GM21423 (cell line): ENCODE data around the gene USP10.

Source experiments
- ATAC-seq: cut with Tn5 transposase; IDR thresholded peaks from one replicate; pipeline ENCODE4 v1.9.1; 2021; ENCODE audit warnings: mild to moderate bottlenecking, moderate library complexity; ENCODE audit not compliant: unreplicated experiment

Gene USP10

GRCh38 chr16:84791088-84791487 lies 91.3 kb downstream of the USP10 start:
- no peak for ATAC-seq

GRCh38 chr16:84791501-84791900 lies 91.7 kb downstream of the USP10 start:
- ATAC-seq, result no peak

DNA sequence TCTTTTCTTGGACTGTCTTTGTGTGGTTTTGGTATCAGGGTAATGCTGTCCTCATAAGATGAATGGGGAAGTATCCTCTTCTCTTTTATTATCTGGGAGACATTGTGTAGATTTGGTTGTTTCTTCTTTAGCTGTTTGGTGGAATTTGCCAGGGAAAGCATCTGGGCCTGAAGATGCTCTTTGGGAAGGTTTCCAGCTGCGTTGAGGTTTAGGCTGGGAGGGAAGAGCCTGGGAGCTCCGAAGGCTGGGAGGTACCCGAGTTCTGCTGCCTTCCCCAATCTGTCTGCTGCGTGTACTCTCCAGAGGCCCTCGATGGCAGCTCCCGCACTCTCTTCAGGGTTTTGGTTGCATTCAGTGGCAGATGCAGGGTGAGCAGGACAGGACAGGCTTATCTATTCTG lies 94.4 kb downstream of the USP10 start:
- no peak for ATAC-seq

- ATAC-seq, result no peak
Measured at GRCh38 chr16:84794626-84795025, 94.8 kb downstream of the USP10 start.

- ATAC-seq, result no peak
Measured at GRCh38 chr16:84795329-84796053, 95.7 kb downstream of the USP10 start.

GRCh38 chr16:84800158-84800978 lies 100.6 kb downstream of the USP10 start:
- ATAC-seq, result no peak

GRCh38 chr16:84803146-84803545 lies 103.3 kb downstream of the USP10 start:
- no peak for ATAC-seq

DNA sequence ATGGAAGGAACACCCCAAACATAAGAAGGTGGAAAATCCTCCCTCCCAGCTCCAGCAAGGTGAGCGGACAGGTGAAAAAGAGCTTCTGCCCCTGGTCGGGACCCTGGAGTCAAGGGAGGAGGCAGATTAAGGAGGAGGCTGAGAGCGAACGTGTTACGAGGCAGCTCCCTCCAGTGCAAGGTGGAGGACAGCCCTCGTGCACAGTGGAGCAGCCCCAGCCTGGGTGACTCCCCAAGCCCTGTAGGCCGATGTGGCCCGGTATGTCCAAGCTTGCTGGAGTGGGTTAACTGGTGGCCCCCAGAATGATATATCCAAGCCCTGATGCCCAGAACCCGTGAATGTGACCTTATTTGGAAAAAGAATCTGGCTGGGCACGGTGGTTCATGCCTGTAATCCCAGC lies 104.5 kb downstream of the USP10 start:
- ATAC-seq, result no peak

DNA sequence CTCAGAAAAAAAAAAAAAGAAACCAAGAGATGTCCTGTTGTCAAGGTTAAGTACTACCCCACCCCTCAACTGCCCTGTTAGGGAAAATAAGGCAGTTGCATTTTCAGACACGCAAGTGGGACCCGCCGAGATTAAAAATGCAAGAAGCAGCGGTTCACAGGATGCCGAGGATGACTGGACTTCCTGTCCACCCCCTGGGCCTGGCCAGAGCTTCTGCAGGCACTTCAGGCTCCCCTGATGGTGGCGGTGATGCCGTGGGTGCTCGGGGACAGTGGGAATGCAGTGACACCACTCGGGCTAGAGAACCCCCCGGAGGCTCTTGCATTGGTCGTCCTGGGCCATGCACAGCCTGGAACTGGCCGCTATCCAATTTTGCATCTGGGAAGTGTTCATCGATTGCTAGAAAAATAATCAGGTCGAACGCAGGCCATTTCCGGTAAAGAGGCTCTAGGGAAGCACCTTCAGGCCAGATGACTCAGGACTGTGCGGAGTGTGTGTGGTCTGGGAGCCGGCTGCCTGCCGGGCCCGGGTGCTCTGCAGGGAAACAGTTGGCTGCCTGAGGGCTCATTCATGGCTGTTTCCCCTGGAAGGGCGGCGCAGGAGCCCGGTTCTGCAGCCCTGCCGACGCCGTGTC lies 106.6 kb downstream of the USP10 start:
- ATAC-seq, result no peak

DNA sequence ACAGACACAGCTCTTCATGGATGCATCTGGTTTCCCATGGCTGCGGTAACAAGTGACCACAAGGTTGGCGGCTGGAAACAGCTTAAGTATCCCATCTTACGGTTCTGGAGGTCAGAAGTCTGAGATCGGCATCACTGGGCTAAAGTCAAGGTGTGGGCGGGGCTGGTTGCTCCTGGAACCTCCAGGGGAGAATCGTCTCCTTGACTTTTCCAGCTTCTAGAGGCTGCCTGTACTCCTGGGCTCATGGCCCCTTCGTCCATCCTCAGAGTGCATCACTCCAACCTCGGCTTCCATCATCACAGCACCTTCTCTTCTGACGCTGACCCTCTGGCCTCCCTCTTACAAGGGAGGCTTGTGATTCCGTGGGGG lies 107.1 kb downstream of the USP10 start:
- no peak for ATAC-seq

DNA sequence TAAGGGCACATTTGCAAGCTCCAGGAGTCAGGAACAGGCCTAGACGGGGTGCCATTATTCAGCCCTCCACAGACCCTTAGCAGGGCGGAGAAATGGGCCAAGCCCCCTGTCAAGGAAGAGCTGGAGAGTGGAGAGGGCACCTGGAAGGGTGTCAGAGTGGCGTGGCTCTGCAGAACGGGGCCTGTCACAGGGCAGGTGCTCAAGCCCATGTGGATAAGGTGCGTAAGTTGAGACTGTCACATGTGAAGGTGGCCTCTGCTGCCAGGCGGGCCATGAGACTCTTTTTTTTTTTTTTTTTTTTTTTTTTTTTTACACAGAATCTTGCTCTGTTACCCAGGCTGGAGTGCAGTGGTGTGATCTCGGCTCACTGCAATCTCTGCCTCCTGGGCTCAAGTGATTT lies 108.0 kb downstream of the USP10 start:
- no peak for ATAC-seq

GRCh38 chr16:84808826-84809225 lies 109.0 kb downstream of the USP10 start:
- ATAC-seq, result no peak

DNA sequence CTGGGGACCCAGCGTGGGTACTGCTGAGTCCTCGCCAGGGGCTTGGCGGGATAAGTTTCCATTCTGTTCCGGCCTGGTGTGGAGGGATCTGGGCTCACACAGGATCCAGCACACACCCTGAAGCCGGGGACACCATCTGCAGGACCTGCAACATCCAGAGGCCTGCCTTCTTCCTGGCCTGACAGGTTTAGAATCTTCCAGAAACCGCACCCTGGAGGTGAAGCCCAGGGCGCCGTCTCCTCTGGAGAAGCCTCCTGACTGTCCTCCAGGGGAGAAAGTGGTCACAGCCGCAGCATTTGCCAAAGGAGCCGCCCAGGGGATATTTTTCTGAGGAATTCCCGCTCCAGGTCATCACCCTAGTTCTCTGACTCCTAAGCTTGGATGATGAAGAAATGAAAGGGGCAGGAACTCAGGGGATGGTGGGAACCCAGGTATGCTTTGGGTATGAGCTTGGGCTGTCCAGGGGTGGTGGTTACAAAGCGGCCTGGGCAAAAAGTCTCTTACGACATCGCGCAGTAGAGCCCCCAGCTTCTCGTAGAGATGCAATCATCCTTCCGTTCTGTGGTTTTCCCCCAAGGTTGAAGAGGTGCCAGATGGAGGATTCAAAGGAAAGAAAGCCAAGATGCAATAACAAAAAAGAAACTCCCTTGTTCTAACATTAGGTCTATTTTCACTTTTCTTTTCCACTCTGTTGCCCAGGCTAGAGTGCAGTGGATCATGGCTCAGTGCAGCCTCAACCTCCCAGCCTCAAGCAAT lies 110.9 kb downstream of the USP10 start:
- ATAC-seq, result no peak

- no peak for ATAC-seq
Measured at GRCh38 chr16:84811529-84811928, 111.7 kb downstream of the USP10 start.

DNA sequence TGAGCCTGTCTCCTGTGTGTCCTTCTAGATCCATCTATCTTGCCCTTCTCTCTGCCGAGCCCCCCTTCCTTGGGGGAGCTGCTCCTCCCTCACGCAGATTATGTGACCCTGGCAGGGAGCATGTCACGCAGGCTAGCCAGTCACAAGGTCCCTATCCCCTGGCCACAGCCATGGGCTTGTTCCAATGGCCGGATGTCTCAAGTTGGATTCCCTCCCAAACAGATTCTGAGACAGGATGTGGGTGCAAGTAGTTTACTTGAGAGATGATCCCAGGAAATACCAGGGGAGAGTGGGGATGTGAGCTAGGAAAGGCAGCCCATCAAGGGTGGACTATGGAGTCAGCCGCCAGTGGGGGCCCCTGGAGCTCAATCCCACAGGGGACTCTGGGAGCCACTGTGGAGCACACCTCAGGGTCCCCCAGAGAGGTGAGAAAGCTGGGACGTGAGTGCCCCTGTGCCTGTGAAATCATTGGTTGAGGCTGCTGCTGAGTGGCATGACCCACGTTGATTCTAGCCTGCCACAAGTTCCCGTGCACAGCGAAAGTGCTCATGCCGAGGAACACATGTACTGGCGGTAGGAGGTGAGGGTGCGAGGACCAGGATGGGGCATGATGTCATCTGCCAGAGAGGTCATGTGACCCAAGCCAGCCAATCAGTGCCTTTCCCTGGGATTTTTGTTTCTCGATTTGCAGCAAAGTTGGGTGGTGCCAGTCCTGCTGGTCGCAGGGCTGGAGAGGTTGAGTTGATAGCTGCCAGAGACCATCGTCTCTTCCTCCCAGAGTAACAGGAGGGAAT lies 113.5 kb downstream of the USP10 start:
- no peak for ATAC-seq

GRCh38 chr16:84815462-84815861 lies 115.7 kb downstream of the USP10 start:
- no peak for ATAC-seq

DNA sequence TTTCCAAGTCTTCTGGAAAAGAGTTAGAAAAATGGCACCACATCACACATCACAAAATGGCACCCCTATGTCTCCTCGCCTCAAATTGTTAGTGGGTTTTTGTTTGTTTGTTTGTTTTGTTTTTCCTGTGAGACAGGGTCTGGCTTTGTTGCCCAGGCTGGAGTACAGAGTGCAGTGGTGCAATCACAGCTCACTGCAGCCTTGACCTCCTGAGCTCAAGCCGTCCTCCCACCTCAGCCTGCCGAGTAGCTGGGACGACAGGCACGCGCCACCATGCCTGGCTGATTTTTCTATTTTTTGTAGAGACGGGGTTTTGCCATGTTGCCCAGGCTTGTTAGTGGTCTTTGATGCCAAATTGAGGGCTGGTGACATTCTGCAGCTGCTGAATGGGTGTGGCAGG lies 116.2 kb downstream of the USP10 start:
- no peak for ATAC-seq

GRCh38 chr16:84816485-84816884 lies 116.7 kb downstream of the USP10 start:
- no peak for ATAC-seq

DNA sequence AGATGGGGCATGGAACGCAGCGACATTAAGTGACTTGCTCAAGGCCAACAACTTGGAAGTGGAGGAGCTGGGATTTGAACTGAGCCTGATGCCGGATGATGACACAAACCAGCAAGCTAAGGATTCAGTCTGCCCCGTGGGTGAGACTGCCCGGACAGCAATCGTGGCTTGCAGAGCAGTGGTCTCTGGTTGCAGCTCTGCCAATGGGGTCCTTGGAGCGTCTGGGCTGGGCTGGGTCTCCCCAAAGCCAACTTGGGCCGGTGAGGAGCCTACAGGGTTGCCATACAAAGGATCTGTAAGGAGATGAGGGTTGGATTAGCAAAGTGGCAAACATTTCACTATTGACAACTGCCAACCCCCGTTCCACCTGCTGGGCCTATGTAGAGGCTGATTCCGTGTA lies 117.4 kb downstream of the USP10 start:
- ATAC-seq, result no peak

DNA sequence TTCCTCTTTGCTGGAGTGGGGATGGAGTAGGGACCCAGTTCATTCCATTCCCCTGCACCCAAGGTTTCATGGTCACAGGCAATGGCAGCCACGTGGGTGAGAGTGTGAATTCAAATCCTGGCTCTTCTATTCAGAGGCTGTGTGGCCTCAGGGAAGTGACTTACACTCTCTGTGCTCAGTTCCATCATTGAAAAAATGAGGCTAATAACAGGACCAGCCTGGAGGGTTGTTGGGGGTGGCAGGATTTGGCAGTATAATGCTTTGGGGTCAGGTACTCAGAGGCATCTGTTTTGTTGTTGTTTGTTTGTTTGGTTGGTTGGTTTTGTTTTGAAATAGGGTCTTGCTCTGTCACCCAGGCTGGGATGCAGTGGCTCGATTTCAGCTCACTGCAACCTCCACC lies 117.8 kb downstream of the USP10 start:
- ATAC-seq, result no peak
